ENCODE data around the gene TRMT10B.
"Not testable (repeated sequence)": the region's sequence is repeated elsewhere in the genome, so short reads cannot be mapped to it uniquely, and the experiment has no call there.

The TRMT10B gene

GRCh38 chr9:37753489-37754190, at the start of gene TRMT10B:
TRMT10B (plus strand) TSS chr9:37753805; CDS start chr9:37761932, 8,127 bp downstream.
- DNase-seq = peak; percentile 80

- DNase-seq = no peak
Measured at GRCh38 chr9:37705787-37706186, 47.8 kb upstream of the TRMT10B start.

GRCh38 chr9:37706290-37706689, 47.3 kb upstream of the TRMT10B start:
- no peak for DNase-seq

GRCh38 chr9:37707748-37708147, 45.9 kb upstream of the TRMT10B start:
- no peak for DNase-seq

GRCh38 chr9:37710046-37710445, 43.6 kb upstream of the TRMT10B start:
- no peak for DNase-seq

GRCh38 chr9:37715260-37715659, 38.3 kb upstream of the TRMT10B start:
- no peak for DNase-seq

GRCh38 chr9:37715991-37716505, 37.6 kb upstream of the TRMT10B start:
- no peak for DNase-seq

GRCh38 chr9:37719526-37719925, 34.1 kb upstream of the TRMT10B start:
- DNase-seq = no peak

GRCh38 chr9:37727013-37727412, 26.6 kb upstream of the TRMT10B start:
- no peak for DNase-seq

- no peak for DNase-seq
Measured at GRCh38 chr9:37729499-37729898, 24.1 kb upstream of the TRMT10B start.

GRCh38 chr9:37730256-37730655, 23.3 kb upstream of the TRMT10B start:
- no peak for DNase-seq

GRCh38 chr9:37730839-37731238, 22.8 kb upstream of the TRMT10B start:
- no peak for DNase-seq

- no peak for DNase-seq
Measured at GRCh38 chr9:37732086-37732741, 21.4 kb upstream of the TRMT10B start.

- no peak for DNase-seq
Measured at GRCh38 chr9:37732952-37733351, 20.7 kb upstream of the TRMT10B start.

GRCh38 chr9:37739222-37739621, 14.4 kb upstream of the TRMT10B start:
- DNase-seq = no peak

GRCh38 chr9:37740128-37740527, 13.5 kb upstream of the TRMT10B start:
- no peak for DNase-seq

- DNase-seq = no peak
Measured at GRCh38 chr9:37740631-37741328, 12.8 kb upstream of the TRMT10B start.

- DNase-seq = no peak
Measured at GRCh38 chr9:37745970-37746369, 7.6 kb upstream of the TRMT10B start.

GRCh38 chr9:37746448-37747270, 6.9 kb upstream of the TRMT10B start:
- DNase-seq = no peak

GRCh38 chr9:37747271-37747753, 6.3 kb upstream of the TRMT10B start:
- DNase-seq = peak; percentile 66

GRCh38 chr9:37749129-37749528, 4.5 kb upstream of the TRMT10B start:
- no peak for DNase-seq

- DNase-seq = no peak
Measured at GRCh38 chr9:37751186-37751585, 2.4 kb upstream of the TRMT10B start.

- DNase-seq = not testable (repeated sequence)
Measured at GRCh38 chr9:37751704-37752103, 1.9 kb upstream of the TRMT10B start.

Data from CD4-positive, alpha-beta T cell treated with Interleukin-17A for 4 hours (primary cell).